Astrocyte of the spinal cord (primary cell): Measurements from ENCODE around the gene HHEX.
"Not testable (repeated sequence)": the region's sequence is repeated elsewhere in the genome, so short reads cannot be mapped to it uniquely, and the experiment has no call there.

Experiments
- DNase-seq: peaks from one replicate; pipeline ENCODE4 v3.0.0; 2011; ENCODE audit warnings: low read depth, low spot score
- H3K4me3 ChIP-seq: 2 replicates; pipeline ENCODE4 v1.5.1; 2011; ENCODE audit warnings: low read depth, mild to moderate bottlenecking, low read length, moderate library complexity
- CTCF ChIP-seq: IDR thresholded peaks from 2 replicates; pipeline ENCODE4 v1.5.1; 2012; ENCODE audit warnings: low read depth, mild to moderate bottlenecking, low read length, inconsistent platforms
- in situ Hi-C: cut with HindIII; loops from 2 replicates; pipeline ENCODE4 v1.10.0; 2017; ENCODE audit warnings: low sequenced_read_pairs

The HHEX gene

GRCh38 chr10:92732958-92733357 is 43.2 kb downstream of the HHEX start:
- no peak overlapping the region for H3K4me3 ChIP-seq
- no peak for DNase-seq
- no peak for TF ChIP-seq CTCF
- in situ Hi-C loops = no loop called here

- no peak for DNase-seq
- in situ Hi-C loops = no loop called here
- no peak for TF ChIP-seq CTCF
- H3K4me3 ChIP-seq = no peak overlapping the region
These were observed 44.5 kb downstream of the HHEX start for GRCh38 chr10:92734301-92734700.

- TF ChIP-seq CTCF = no peak
- in situ Hi-C loops = no loop called here
- DNase-seq = no peak
- H3K4me3 ChIP-seq = no peak overlapping the region
These were observed 46.2 kb downstream of the HHEX start for GRCh38 chr10:92735938-92736337.

GRCh38 chr10:92737484-92737883 is 47.7 kb downstream of the HHEX start:
- in situ Hi-C loops = no loop called here
- TF ChIP-seq CTCF = no peak
- H3K4me3 ChIP-seq = no peak overlapping the region
- DNase-seq = no peak

GRCh38 chr10:92740762-92741161 is 51.0 kb downstream of the HHEX start:
- DNase-seq = no peak
- no peak for TF ChIP-seq CTCF
- H3K4me3 ChIP-seq = no peak overlapping the region
- in situ Hi-C loops = no loop called here

- DNase-seq, H3K4me3 ChIP-seq, in situ Hi-C loops: not testable (repeated sequence)
These were observed 52.0 kb downstream of the HHEX start for GRCh38 chr10:92741741-92742140.

DNA sequence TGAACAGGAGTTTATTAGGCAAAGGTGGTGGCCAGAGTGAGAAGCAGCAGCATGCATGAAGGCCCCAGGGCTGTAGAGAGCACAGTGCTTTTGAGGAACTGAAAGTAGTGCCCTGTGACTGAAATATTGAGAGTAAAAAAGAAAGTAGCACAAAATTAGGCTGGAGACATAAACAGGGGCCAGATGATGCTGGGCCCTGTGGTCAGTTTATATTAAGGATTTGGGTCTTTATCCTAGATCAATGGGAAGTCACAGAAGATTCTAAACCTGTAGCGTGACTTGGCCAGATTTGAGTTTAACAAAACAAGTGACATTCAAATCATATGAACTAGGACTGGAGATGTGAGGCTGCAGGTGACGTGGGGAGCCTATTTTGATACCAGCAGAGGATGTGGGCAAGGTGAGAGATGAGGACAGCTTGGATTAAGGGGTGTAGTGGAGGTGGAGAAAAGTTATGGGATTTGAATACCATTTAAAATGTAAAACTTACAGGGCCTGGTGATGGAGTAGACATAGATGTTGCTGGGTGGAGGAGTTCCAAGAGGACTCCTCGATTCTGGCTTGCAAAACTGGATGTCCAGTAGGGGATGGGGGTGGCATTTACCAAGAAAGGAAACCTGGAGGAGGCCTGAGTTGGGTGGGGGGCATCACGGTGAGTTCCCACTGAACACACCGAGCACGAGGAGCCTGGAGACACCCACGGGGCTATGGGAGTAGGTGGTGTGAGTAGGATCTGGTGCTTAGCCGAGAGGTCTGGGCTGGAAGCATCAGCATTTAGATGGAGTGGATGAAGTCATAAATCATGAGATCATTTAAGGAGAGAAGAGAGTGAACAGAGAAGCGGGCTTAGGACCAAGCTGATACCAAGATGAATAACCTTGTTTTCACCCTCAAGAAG is 52.8 kb downstream of the HHEX start:
- in situ Hi-C loops = no loop called here
- no peak for DNase-seq
- no peak for TF ChIP-seq CTCF
- no peak overlapping the region for H3K4me3 ChIP-seq
